ENCODE results near the gene ELOF1.
"Not testable (repeated sequence)": the region's sequence is repeated elsewhere in the genome, so short reads cannot be mapped to it uniquely, and the experiment has no call there.

The ELOF1 gene

GRCh38 chr19:11566164-11566563 lies 7.1 kb upstream of the ELOF1 start:
- no peak for DNase-seq

DNA sequence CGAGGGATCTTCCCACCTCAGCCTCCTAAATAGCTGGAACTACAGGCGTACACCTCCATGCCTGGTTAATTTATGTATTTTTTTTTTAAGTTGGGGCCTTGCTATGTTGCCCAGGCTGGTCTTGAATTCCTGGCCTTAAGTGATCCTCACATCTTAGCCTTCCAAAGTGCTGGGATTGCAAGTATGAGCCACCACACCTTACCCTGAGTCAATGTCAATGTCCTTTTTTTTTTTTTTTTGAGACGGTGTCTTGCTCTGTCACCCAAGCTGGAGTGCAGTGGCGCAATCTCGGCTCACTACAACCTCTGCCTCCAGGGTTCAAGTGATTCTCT lies 6.6 kb upstream of the ELOF1 start:
- DNase-seq: not testable (repeated sequence)

GRCh38 chr19:11564082-11564807 lies 5.2 kb upstream of the ELOF1 start:
- not testable (repeated sequence) for DNase-seq

- no peak for DNase-seq
These were observed 4.5 kb upstream of the ELOF1 start for GRCh38 chr19:11563532-11563931.

DNA sequence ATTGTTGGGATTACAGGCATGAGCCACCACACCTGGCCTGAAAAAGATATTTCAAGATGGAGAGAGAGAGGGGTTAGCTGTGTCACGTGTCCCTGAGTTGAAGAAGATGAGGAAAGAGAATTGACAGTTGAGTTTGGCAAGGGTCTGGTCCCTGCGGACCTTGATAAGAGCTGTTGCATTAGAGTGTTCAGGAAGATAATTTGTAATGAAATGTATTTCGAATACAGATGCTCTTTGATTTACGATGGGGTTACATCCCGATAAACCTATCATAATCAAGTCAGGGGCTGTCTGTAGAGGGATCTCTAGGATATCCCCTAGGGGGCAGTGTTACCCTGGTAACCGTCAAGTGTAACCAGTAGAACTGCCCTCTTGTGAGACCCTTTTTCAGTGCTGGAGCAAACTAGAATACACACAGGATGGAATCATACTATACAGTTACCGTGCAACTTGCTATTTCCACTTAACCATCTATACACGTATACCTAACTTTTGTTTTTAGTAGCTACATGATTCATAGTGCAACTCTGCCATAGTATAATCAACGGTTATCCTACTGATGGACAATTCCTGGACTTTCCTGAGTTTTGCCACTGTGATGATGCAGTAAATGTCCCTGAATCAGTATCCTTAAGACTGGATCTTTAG lies 1.5 kb upstream of the ELOF1 start:
- DNase-seq: peak; percentile 86

DNA sequence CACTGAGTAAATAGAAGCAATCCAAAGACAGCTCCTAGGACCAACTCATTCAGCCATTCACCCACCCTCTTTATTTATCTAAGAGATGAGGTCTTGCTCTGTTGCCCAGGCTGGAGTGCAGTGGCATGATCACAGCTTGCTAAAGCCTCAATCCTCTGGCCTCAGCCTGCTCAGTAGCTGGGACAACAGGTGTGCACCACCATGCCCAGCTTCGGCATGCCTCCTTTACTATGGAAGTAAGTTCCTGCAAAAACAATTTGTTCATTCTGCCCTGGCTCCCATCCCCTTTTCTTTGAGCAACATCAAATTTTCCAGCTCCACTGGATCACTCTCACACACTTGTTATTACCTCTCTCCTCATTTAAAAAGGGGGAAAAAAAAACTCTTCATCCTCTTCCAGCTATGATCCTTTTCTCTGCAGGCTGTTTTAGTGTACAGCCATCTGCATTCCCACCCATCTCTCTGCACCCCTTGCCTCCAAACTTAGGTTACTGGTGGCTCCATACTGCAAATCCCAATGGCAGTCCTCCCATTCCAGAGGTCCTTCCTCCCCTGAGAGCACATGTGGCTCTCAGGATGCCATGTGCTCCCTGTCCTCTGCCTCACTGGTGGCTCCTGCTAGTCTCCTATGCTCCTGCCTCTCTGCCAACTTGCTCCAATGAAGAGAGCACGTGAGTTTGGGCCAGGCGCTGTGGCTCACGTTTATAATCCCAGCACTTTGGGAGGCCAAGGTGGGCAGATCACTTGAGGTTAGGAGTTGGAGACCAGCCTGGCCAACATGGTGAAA lies 2.2 kb downstream of the ELOF1 start:
- DNase-seq: no peak

- no peak for DNase-seq
These were observed 3.8 kb downstream of the ELOF1 start for GRCh38 chr19:11555246-11555645.

- no peak for DNase-seq
These were observed 4.9 kb downstream of the ELOF1 start for GRCh38 chr19:11554160-11554559.

GRCh38 chr19:11552666-11553372 lies 6.2 kb downstream of the ELOF1 start:
- no peak for DNase-seq

DNA sequence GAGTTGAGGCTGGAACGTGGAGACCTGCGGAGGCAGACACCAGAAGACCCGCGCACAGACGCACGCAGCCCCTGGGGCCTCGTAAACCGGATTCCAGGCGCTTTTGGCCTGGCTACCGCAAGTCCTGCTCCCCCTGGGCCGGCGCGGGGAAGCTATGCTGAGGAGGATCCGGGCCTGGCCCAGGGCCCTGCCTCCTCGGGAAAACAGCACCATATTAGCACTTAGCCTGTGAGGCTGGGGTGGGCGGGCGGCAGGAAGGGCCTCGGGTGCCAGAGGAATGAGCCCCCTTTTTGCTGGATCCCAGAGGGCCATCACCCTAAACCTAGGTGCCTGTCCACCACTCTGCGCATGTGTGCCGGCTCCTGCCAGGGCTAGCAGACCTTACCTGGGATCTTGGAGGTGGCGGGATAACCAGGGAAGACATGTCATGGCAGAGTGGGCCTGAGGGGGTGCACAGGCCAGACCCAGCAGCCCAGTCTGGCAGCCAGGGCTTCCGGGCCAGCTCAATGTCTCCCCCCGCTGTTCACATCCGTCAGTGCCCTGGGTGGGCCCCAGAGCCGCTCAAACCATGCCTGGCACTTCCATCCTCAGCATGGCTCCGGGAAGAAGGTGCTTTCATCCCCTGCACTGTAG lies 7.3 kb downstream of the ELOF1 start:
- DNase-seq: no peak

DNA sequence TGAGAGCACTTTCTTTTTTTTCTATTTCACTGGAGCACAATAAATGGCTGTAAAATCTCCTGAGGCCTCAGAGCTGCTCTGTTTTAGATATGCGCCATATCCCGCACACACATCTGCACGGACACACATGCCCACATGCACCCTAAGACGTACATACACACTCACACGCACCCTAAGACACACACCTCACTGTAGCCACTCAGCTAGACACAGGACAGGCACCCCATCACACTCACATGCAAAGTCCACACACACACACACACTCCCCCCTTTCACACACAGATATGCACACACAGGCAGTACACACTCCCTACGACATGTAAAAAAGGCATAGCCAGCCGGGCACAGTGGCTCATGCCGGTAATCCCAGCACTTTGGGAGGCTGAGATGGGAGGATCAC lies 8.8 kb downstream of the ELOF1 start:
- DNase-seq: no peak

DNA sequence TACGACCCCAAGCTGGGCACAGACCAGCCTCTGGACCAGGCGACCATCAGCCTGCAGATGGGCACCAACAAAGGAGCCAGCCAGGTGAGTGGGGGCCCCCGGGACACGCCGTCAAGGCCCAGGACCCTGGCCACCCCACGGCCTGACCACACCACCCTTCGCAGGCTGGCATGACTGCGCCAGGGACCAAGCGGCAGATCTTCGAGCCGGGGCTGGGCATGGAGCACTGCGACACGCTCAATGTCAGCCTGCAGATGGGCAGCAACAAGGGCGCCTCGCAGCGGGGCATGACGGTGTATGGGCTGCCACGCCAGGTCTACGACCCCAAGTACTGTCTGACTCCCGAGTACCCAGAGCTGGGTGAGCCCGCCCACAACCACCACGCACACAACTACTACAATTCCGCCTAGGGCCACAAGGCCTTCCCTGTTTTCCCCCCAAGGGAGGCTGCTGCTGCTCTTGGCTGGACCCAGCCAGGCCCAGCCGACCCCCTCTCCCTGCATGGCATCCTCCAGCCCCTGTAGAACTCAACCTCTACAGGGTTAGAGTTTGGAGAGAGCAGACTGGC lies 9.6 kb downstream of the ELOF1 start:
- DNase-seq: no peak

DNA sequence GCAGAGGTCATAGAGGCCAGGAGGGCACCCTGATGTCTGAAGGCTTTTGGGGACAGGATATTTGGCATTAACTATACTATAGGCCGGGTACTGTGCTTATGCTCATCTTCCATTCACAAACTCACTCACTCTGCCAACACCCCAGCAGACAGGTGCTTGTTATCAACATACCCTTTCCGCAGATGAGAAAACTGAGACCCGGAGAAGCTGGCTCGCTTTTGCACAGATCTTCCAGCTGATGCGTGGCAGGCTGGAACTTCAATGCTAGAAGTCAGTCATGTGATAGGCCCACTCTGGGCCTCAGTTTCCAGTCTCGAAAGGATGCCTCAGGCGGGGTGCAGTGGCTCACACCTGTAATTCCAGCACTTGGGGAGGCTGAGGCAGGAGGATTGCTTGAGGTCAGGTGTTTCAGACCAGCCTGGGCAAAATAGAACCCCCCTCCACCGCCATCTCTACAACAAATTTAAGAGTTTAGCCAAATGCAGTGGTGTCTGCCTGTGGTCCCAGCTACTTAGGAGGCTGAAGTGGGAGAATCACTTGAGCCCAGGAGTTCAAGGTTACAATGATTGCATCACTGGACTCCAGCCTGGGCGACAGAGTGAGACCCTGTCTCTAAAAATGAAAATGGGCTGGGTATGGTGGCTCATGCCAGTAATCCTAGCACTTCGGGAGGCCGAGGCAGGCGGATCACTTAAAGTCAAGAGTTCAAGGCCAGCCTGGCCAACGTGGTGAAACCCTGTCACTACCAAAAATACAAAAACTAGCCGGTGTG lies 10.9 kb downstream of the ELOF1 start:
- no peak for DNase-seq

DNA sequence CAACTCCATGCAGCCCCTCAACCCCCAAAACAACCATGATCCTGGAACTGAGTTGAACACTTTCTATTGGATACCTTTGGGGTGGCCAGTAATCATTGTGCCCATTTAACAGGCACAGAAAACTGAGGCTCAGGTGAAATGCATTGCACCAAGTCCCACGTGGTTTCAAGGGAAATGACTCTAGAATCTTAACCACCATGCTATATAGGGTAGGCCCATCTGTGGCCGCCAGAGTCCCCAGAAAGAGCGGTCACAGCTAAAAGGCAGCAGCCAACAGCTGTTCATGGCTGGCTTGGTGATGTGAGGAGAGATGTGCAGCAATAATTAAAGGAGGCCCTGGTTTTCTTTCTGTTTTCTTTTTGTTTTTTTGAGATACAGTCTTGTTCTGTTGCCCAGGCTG lies 17.8 kb downstream of the ELOF1 start:
- DNase-seq: no peak

GRCh38 chr19:11540645-11541044 lies 18.4 kb downstream of the ELOF1 start:
- no peak for DNase-seq

- peak; percentile 41 for DNase-seq
These were observed 19.3 kb downstream of the ELOF1 start for GRCh38 chr19:11539495-11540365.

DNA sequence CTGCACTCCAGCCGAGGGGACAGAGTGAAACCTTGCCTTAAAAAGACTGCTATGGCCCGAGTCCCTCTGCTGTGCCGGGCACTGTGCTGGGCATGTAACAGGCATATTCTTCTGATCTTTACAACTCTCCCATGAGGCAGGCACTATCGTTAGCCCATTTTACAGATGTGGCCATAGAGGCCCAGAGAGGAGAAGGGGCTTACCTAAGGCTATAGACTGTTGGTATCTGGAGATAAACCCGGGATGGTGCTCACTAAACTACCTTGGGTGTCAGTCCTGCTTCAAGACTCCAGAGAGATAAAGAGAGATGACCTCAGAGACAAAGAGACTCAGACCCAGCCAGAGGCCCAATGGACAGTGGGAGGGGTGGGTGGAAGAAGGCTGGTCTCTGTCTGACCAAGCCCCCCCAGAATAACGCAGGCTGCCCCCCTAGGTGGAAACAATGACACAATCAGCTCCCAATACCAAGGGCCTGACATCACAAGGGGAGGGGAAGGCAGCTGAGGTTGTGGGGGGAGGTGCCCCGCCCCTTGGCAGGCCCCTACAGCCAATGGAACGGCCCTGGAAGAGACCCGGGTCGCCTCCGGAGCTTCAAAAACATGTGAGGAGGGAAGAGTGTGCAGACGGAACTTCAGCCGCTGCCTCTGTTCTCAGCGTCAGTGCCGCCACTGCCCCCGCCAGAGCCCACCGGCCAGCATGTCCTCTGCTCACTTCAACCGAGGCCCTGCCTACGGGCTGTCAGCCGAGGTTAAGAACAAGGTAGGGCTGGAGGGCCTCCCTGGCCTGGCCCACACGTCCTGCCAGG lies 20.6 kb downstream of the ELOF1 start, which contains the start of gene CNN1:
TSS of gene CNN1 (plus strand) at position 620 of the 805 bp plus-strand sequence. CDS start at position 697, 77 bp downstream.
- no peak for DNase-seq

DNA sequence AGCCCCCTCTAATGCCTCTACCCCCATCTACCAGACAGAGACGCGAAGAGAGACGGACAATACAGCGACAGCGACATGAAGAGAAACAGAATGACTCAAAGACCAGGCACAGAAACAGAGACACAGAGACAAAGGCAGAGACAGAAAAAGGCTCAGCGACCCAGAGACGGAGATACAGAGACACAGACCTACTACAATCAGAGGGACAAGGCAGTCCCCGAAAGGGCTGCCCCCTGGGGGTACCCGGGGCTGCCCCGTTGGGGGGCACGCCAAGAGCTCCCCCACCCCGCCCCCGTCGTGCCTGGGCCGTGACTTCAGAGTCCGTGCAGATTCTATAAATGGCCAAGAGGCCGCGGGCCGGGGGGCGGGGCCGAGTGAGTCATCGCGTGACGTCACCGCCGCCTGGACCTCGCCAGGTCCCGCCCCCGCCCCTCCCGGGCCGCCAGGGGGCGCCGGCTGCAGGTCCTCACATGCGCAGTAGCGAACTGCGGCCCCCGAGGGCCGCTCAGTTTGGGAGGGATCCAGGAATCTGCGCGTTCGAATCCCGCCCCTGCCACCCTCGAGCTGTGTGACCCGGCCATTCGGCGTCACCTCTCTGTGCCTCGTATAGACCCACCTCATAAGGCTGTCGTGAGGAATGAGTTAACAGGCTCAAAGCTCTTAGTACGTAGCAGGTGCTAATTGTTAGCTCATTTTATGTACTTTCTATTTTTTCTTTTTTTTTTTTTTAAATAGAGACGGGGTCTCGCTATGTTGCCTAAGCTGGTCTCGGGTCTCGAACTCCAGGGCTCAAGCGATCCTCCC lies 23.0 kb downstream of the ELOF1 start:
- DNase-seq: peak; percentile 90

DNA sequence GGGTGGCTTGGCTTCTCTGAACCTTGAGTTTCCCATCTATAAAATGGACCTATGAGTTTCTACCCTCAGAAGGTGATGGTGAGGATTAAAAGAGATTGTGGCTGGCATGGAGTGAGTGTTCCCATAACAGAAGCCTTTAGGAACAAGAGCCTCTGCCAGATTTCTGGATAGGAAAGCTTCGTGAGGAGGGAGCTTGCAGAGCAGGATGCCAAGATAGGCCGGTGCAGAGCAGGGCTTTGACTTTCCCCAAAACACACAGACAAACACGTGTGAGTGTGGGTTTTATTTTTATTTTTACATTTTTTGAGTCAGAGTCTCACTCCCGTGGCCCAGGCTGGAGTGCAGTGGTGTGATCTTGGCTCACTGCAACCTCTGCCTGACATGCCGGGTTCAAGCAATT lies 24.1 kb downstream of the ELOF1 start:
- DNase-seq: no peak
